HG03354 (cell line): ENCODE data around the gene PLXNB2.
A peak's percentile ranks its signal among the peaks of the same experiment; 100 is the strongest.
"Not testable (repeated sequence)": the region's sequence is repeated elsewhere in the genome, so short reads cannot be mapped to it uniquely, and the experiment has no call there.

ENCODE experiments used
- ATAC-seq: cut with Tn5 transposase; IDR thresholded peaks from one replicate; pipeline ENCODE4 v1.9.1; 2021; ENCODE audit warnings: mild to moderate bottlenecking; ENCODE audit not compliant: unreplicated experiment, poor library complexity, severe bottlenecking

Gene PLXNB2, protein sequence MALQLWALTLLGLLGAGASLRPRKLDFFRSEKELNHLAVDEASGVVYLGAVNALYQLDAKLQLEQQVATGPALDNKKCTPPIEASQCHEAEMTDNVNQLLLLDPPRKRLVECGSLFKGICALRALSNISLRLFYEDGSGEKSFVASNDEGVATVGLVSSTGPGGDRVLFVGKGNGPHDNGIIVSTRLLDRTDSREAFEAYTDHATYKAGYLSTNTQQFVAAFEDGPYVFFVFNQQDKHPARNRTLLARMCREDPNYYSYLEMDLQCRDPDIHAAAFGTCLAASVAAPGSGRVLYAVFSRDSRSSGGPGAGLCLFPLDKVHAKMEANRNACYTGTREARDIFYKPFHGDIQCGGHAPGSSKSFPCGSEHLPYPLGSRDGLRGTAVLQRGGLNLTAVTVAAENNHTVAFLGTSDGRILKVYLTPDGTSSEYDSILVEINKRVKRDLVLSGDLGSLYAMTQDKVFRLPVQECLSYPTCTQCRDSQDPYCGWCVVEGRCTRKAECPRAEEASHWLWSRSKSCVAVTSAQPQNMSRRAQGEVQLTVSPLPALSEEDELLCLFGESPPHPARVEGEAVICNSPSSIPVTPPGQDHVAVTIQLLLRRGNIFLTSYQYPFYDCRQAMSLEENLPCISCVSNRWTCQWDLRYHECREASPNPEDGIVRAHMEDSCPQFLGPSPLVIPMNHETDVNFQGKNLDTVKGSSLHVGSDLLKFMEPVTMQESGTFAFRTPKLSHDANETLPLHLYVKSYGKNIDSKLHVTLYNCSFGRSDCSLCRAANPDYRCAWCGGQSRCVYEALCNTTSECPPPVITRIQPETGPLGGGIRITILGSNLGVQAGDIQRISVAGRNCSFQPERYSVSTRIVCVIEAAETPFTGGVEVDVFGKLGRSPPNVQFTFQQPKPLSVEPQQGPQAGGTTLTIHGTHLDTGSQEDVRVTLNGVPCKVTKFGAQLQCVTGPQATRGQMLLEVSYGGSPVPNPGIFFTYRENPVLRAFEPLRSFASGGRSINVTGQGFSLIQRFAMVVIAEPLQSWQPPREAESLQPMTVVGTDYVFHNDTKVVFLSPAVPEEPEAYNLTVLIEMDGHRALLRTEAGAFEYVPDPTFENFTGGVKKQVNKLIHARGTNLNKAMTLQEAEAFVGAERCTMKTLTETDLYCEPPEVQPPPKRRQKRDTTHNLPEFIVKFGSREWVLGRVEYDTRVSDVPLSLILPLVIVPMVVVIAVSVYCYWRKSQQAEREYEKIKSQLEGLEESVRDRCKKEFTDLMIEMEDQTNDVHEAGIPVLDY (N-terminal part only)

DNA sequence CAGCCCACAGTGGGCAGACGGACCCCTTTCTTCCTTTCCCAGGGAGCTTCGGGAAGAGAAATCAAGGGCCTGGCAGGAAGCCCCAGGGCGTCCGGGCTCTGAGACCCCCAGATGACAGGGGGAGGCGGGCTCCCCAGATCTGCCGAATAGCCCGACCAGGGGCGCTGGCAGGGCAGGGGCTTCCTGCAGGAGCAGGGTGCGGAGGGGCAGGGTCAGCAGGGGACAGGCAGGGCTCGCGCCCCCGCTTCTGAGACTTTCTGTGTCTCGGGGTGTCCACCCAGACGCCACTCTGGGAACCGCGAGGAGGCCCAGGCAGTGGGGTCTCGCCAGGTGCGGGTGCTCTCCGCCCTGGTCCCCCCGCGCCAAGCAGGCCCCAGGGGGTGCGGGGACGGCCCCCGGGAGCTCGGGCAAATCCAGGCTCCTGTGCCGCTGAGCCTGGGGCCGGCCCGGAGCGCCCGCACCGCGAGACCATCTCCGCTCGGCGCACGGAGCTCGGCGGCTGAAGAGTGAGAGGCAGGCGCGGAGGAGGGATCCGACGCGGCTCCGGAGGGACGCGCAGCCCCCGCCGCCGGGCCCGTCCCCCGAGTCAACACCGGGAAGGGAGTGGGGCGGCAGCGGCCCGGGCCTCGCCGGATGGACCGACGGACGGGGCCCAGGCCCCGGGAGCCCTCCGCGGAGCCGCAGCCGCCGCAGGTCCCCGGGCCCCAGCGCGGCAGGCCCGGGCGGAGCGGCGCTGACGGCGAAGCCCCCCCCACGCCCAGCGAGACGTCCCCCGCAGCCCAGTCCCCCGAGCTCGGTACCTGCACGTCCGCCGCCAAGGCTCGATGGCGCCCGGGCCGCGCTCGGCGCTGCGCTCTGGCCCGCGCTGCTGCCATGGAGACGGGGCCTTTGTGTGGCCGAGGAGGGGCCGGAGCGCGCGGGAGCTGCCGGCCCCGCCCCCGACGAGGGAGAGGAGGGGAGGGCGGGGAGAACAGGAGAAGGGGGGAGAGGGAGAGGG lies at the start of gene PLXNB2:
TSS of gene PLXNB2 (minus strand) at position 894 of the 997 bp plus-strand sequence. CDS start 17,062 bp downstream, outside the sequence.
- ATAC-seq, result peak; percentile 44

DNA sequence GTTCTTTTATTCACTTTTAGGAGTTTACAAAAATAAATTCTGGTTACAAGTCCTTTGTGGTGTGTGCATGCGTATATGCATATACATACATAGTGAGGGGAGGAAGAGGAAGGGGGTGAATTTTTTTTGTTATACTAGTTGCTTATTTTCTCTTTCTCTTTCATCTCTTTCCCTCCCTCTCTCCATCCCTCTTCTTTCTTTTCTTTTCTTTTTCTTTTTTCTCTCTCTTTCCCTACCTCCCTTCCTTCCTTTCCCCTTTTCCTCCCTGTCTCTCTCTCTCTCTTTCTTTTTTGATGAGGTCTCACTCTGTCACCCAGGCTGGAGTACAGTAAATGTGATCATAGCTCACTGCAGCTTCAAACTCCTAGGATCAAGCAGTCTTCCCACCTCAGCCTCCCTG lies 49.8 kb upstream of the PLXNB2 start:
- no peak for ATAC-seq

DNA sequence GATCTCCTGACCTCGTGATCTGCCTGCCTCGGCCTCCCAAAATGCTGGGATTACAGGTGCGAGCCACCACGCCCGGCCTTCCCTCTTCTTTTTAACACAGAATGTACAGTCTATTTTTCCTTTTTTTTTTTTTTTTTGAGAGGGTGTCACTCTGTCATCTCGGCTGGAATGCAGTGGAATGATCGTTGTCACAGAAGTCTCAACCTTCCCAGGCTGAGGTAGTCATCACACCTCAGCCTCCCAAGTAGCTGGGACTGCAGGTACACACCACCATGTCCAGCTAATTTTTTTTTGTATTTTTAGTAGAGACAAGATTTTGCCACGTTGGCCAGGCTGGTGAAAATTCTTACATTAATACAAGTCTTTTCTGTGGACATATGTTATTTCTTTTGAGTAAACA lies 48.7 kb upstream of the PLXNB2 start:
- no peak for ATAC-seq

DNA sequence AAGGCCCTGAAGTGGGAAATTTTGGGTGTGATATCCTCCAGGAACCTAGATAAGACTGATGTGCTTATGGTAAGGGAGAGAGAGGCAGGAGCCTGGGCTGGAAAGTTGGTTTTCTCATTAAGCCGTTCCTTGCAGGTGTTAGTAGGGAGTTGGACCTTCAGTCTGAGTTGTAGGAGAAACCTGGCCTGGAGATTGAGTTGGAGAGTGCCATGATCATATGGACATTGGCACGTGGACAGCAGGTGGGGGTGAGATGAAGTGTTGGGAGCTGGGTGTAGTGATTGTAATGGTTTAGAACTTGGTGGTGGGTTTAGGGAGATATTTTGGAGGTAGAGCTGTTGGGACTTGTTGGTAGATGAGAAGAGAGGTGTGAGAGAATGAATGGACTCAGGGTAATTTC lies 40.6 kb upstream of the PLXNB2 start:
- ATAC-seq, result no peak

DNA sequence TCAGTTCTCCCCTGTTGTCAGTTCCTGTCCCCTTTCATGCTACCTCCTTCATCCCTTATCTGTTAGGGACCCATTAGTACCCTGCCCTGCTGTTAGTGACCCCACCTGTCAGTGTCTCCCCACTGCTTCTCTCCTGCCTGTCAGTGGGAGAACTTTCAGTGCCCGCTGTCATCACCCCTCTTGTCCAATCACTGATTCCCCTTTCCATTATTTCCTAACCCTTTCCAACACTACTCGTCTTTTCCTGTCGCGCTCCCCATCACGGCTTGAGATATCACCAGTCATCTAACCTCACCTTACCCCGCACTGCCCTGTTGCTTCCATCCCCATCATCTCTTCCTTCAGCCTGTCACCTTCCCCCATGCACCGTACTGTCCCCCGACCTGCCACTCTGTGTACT lies 39.7 kb upstream of the PLXNB2 start:
- ATAC-seq, result no peak

DNA sequence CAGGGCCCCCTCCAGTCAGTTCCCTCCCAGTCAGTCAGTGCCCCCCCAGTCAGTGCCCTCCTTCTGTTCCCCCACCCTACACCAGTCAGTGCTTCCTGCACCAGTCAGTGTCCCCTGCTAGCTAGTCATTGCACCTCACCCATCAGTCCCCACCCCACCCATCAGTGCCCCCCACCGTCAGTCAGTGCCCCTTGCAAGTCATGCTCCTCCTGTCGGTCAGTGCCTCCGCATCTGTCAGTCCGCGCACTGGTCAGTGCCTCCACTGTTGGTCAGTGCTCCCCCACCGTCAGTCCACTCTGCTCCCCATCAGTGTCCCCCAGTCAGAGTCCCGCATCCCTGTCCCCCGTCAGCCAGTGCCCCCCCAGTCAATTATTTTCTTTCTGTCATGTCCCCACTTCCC lies 39.0 kb upstream of the PLXNB2 start:
- no peak for ATAC-seq

DNA sequence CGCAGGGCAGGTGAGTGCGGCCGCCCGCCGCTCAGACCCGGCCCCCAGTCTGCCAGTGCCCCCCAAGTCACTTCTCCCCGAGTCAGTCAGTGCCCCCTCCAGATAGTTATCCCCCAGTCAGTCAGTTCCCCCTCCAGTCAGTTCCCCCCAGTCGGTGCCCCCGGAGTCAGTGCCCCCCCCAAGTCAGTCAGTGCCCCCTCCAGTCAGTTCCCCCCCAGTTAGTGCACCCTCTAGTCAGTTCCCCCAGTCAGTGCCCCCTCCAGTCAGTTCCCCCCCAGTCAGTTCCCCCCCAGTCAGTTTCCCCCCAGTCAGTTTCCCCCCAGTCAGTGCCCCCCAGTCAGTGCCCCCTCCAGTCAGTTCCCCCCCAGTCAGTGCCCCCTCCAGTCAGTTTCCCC lies 36.1 kb upstream of the PLXNB2 start:
- ATAC-seq, result no peak

DNA sequence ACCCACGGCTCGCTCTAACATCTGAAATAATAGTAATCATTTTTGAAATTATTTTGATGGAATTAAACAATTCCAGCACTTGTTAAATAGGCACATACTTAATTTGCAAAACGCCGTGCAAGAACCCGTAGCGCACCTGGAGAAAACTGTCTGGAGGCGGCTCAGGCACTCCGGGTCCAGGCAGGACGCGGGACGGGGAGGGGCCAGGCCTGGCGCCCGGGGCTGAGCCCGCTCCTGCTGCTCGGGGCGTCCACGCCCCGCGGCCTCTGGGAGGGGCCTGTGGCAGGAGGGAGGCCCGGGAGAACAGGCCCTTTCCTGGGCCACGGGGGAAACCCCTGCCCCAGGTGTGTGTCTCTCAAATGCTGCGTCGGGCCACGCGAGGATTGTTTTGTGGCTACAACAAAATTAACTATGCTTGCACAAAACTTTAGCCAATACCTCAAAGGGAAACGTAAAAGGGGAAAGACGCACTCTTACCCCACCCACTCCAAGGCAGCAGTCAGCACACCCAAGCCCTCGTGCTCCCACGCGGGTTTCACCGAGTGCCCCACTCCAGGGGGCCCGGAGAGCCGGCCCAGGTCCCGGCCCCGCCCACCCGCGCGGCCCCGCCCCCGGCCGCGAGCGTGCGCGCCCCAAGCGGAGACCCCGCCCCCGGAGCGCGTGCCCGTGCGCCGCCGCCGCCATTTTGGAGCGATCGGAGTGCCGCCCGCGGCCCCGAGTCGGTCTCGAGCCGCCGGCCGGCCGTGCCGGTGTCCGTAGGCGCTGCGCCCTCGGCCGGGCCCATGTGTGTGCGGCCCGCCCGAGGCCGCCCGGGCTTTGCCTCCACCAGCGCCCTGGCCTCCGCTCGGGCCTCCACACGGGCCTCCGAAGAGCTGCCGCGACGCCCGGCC lies 35.5 kb upstream of the PLXNB2 start, which contains the start of gene PPP6R2:
TSS of gene PPP6R2 (plus strand) at position 677 of the 890 bp plus-strand sequence. CDS start 50,582 bp downstream, outside the sequence.
- peak; percentile 75 for ATAC-seq

DNA sequence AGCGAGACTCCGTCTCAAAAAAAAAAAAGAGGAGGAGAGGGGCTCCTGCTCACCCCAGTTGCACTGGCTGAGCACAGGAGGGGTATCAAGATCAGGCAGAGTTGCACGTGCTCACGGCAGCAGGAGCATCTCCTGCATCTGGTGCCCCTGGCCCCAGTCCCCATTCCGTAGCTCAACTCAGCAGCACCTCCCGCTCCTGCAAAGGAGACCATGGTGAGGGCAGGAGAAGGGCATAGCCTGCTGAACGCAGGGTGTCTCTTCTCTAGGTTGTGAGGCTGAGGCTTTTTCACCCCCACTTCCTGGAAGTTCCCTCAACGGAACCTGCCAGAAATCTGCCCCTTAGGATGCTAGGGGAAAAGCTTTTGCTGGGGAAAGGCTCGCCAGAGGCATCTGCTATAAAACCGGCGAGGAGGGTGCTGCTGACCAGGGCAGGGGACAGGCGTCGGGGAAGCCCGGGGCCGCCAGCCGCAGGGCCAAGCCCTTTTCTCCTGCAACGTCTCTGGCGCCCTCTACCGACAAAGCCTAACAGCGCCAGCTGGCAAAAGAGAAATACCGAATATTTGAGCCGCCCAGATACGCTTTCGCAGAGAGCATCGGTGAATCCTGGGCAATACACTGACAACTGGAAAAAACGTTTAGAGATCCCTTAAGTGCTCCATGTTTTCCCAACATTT lies 34.7 kb upstream of the PLXNB2 start:
- ATAC-seq, result peak; percentile 61

DNA sequence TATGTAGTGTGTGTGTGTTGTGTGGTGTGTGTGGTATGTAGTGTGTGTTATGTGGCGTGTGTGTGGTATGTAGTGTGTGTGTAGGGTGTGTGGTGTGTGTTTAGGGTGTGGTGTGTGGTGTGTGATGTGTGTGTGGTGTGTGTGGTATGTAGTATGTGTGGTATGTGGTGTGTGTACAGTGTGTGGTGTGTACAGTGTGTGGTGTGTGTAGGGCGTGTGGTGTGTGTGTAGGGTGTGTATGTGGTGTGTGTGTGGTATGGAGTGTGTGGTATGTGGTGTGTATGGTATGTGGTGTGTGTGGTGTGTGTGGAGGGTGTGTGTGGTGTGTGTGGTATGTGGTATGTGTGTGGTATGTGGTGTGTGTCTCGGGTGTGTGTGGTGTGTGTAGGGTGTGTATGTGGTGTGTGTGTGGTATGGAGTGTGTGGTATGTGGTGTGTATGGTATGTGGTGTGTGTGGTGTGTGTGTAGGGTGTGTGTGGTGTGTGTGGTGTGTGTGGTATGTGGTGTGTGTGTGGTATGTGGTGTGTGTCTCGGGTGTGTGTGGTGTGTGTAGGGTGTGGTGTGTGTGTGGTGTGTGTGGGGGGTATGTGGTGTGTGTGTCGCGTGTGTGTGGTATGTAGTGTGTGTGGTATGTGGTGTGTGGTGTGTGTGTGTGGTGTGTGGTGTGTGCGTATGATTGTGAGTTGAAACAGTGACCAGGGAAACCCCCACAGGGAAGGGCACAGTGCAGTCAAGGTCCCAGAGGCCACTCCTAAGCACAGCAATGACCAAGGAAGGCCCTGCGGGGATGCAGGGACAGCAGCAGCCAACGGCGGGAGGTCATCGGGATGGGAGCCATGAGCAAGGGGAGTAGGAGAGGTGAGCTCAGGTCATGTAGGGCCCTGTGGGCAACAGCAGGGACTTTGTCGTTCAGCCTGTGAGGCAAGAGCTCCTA lies 32.8 kb upstream of the PLXNB2 start:
- ATAC-seq, result no peak

DNA sequence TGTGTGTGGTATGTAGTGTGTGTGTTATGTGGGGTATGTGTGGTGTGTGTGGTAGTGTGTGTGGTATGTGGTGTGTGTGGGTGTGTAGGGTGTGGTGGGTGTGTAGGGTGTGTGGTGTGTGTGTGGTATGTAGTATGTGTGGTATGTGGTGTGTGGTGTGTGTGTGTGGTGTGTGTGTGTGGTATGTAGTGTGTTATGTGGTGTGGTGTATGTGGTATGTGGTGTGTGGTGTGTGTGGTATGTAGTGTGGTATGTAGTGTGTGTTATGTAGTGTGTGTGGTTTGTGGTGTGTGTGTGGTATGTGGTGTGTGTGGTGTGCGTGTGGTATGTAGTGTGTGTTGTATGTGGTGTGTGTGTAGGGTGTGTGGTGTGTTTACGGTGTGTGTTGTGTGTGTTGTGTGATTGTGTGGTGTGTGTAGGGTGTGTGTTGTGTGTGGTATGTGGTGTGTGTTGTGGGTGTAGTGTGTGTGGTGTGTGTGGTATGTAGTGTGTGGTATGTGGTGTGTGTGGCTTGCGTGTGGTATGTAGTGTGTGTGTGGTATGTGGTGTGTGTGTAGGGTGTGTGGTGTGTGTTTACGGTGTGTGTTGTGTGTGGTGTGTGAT lies 31.5 kb upstream of the PLXNB2 start:
- no peak for ATAC-seq

DNA sequence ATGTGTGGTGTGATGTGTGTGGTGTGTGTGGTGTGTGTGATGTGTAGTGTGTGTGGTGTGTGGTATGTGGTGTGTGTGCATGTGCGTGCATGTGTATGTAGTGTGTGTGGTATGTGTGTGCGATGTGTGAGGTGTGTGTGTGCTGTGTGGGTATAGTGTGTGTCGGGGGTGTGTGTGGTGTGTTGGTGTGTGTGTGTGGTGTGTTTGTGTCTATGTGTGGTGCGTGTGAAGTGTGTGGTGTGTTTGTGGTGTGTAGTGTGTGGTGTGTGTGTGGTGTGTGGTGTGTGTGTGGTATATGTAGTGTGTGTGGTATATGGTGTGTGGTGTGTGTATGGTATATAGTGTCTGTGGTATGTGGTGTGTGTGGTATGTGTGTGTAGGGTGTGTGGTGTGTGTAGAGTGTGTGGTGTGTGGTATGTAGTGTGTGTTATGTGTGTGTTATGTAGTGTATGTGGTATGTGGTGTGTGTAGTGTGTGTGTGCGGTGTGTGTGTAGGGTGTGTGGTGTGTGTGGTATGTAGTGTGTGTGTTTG lies 30.7 kb upstream of the PLXNB2 start:
- no peak for ATAC-seq

DNA sequence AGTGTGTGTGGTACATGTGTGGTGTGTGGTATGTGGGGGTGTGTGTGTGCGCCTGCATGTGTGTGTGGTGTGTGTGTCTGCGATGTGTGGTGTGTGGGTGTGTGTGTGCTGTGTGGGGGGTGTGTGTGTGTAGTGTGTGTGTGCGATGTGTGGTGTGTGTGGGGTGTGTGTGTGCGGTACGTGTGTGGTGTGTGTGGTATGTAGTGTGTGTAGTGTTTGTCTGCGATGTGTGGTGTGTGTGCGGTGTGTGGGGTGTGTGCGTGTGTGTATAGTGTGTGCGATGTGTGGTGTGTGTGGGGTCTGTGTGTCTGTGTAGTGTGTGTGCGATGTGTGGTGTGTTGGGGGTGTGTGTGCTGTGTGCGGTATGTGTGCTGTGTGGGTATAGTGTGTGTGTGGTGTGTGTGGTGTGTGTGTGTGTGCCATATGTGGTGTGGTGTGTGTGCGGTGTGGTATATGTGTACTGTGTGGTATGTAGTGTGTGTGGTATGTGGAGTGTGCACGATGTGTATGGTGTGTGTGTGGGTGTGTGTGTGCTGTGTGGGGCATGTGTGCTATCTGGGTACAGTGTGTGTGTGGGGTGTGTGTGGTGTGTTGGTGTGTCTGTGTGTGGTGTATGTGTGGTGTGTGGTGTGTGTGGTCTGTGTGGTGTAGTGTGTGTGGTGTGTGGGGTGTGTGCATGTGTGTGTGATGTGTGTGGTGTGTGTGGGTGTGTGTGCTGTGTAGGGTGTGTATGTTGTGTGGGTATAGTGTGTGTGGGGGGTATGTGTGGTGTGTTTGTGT lies 30.0 kb upstream of the PLXNB2 start:
- no peak for ATAC-seq

DNA sequence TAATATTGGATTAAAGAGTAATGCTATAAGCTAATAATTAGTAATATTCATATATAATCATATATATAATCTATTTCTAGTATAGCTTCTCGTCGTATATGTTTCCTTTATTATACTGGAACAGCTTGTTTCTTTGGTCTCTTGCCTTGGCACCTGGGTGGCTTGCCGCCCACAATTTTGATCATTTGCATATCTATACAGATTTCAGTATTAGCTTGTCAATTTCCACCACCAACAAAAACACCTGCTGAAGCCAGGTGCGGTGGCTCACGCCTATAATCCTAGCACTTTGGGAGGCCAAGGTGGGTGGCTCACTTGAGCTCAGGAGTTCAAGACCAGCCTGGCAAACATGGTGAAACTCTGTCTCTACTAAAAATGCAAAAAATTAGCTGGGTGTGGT lies 27.0 kb upstream of the PLXNB2 start:
- ATAC-seq, result not testable (repeated sequence)

DNA sequence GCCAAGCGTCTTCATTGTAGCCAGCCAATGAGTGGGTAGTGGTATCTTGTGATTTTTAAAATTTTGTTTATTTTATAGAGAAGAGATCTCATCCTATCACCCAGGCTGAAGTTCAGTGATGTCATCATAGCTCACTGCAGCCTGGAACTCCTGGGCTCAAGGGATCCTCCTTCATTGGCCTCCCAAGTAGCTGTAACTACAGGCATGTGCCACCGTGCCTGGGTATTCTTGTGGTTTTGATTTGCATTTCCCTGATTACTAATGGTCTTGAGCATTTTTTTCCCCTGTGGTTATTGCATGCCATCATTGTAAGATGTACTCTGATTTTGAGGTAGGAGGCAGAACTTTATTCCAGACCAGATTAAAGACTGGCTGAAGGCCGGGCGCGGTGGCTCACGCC lies 21.8 kb upstream of the PLXNB2 start:
- ATAC-seq, result no peak
